DND-41 (cell line): ENCODE data around the gene COL25A1.

Experiments
- ATAC-seq: fragments of 200-7000 bp; cut with Tn5 transposase; 3 replicates; pipeline ENCODE4 v1.9.1; 2021; ENCODE audit warnings: low read depth; ENCODE audit not compliant: insufficient read depth
- DNase-seq: peaks from one replicate; pipeline ENCODE4 v3.0.0-alpha.2; 2020
- H2AFZ ChIP-seq: 2 replicates; pipeline ENCODE4 v1.6.0; 2012; ENCODE audit warnings: low read depth, low read length
- H3K27ac ChIP-seq: 2 replicates; pipeline ENCODE4 v1.5.1; 2012; ENCODE audit warnings: low read length, inconsistent platforms
- H3K27me3 ChIP-seq: fragments of 200-600 bp; sonication (generic); 2 replicates; pipeline ENCODE4 v1.6.0; 2012; ENCODE audit warnings: low read length, mild to moderate bottlenecking, inconsistent platforms; ENCODE audit not compliant: insufficient read depth, poor library complexity
- H3K36me3 ChIP-seq: 2 replicates; pipeline ENCODE4 v1.5.1; 2012; ENCODE audit warnings: low read length, inconsistent platforms; ENCODE audit not compliant: insufficient read depth
- H3K4me1 ChIP-seq: 2 replicates; pipeline ENCODE4 v1.5.1; 2012; ENCODE audit warnings: mild to moderate bottlenecking, low read length; ENCODE audit not compliant: insufficient read depth
- H3K4me2 ChIP-seq: 2 replicates; pipeline ENCODE4 v1.6.0; 2012; ENCODE audit warnings: mild to moderate bottlenecking, moderate library complexity, low read length, inconsistent platforms; ENCODE audit not compliant: insufficient read depth
- H3K4me3 ChIP-seq, 2 experiments: fragments of 200-600 bp in 1 of 2; shearing (Covaris generic) in 1 of 2; 2 replicates each; pipeline ENCODE4 v1.5.1; 2012 to 2016; ENCODE audit warnings: inconsistent platforms in 2 of 2, low read length in 2 of 2, mild to moderate bottlenecking in 2 of 2, low read depth in 1 of 2, moderate library complexity in 1 of 2
- H3K79me2 ChIP-seq: 2 replicates; pipeline ENCODE4 v1.6.0; 2012; ENCODE audit warnings: low read length, inconsistent platforms; ENCODE audit not compliant: insufficient read depth
- H3K9ac ChIP-seq: 2 replicates; pipeline ENCODE4 v1.6.0; 2012; ENCODE audit warnings: low read depth, mild to moderate bottlenecking, inconsistent platforms, low read length, moderate library complexity
- H3K9me3 ChIP-seq: 2 replicates; pipeline ENCODE4 v1.5.1; 2012; ENCODE audit warnings: low read length, moderate library complexity, mild to moderate bottlenecking, inconsistent platforms; ENCODE audit not compliant: insufficient read depth, severe bottlenecking
- H4K20me1 ChIP-seq: 2 replicates; pipeline ENCODE4 v1.6.0; 2012; ENCODE audit warnings: low read length; ENCODE audit not compliant: insufficient read depth
- CTCF ChIP-seq: IDR thresholded peaks from 2 replicates; pipeline ENCODE4 v1.5.1; 2012; ENCODE audit warnings: borderline replicate concordance, low read length, moderate library complexity, mild to moderate bottlenecking; ENCODE audit not compliant: poor library complexity, severe bottlenecking; ENCODE audit errors: extremely low read depth
- EZH2 ChIP-seq: IDR thresholded peaks from 3 replicates; pipeline ENCODE4 v1.6.1; 2012; ENCODE audit warnings: borderline replicate concordance, low read depth, mild to moderate bottlenecking, moderate library complexity, low read length, inconsistent platforms; ENCODE audit not compliant: severe bottlenecking

Gene COL25A1

GRCh38 chr4:108916638-108917037 is 385.8 kb downstream of the COL25A1 start:
- DNase-seq = no peak
- Histone ChIP-seq H3K4me2 (no peak overlapping the region), H3K4me1 (no peaks in the 10 kb centered on the region), H4K20me1 (no peaks in the 10 kb centered on the region), H2AFZ (no peak overlapping the region), H3K36me3 (no peaks in the 10 kb centered on the region), H3K9me3 (no peaks in the 10 kb centered on the region), H3K4me3 (no peak overlapping the region), H3K27ac (no peak overlapping the region), H3K79me2 (no peaks in the 10 kb centered on the region), H3K27me3 (no peaks in the 10 kb centered on the region), H3K9ac (no peak overlapping the region)
- no peak for ATAC-seq
- TF ChIP-seq CTCF (no peak), EZH2 (no peak)

GRCh38 chr4:108906866-108907367 is 395.5 kb downstream of the COL25A1 start:
- H3K27me3 ChIP-seq = no peaks in the 10 kb centered on the region
- H3K36me3 ChIP-seq = no peaks in the 10 kb centered on the region

GRCh38 chr4:108906006-108906405 is 396.5 kb downstream of the COL25A1 start:
- no peak overlapping the region for H3K4me3 ChIP-seq
- H4K20me1 ChIP-seq = no peaks in the 10 kb centered on the region
- no peak for ATAC-seq
- no peak for DNase-seq
- H3K27ac ChIP-seq = no peak overlapping the region
- no peaks in the 10 kb centered on the region for H3K9me3 ChIP-seq
- no peaks in the 10 kb centered on the region for H3K27me3 ChIP-seq
- H3K79me2 ChIP-seq = no peaks in the 10 kb centered on the region
- no peaks in the 10 kb centered on the region for H3K36me3 ChIP-seq
- H3K9ac ChIP-seq = no peak overlapping the region
- TF ChIP-seq CTCF = no peak
- TF ChIP-seq EZH2 = no peak
- H3K4me2 ChIP-seq = no peak overlapping the region
- H2AFZ ChIP-seq = no peak overlapping the region
- H3K4me1 ChIP-seq = peaks cover 17% of the 10 kb centered on the region

More at GRCh38 chr4:108906866-108907367, 395.5 kb downstream of the COL25A1 start:
- no peak overlapping the region for H3K4me3 ChIP-seq
- no peak overlapping the region for H3K27ac ChIP-seq
- no peaks in the 10 kb centered on the region for H3K79me2 ChIP-seq
- DNase-seq (no peak), ATAC-seq (no peak)
- H3K9ac ChIP-seq = no peak overlapping the region
- H2AFZ ChIP-seq = no peak overlapping the region
- TF ChIP-seq CTCF (no peak), EZH2 (no peak)
- H3K4me2 ChIP-seq = no peak overlapping the region
- no peaks in the 10 kb centered on the region for H4K20me1 ChIP-seq
- H3K9me3 ChIP-seq = no peaks in the 10 kb centered on the region
- peaks cover 17% of the 10 kb centered on the region for H3K4me1 ChIP-seq
